HG02885 (cell line): Measurements from ENCODE around the gene MACF1.

Source experiments
- ATAC-seq: cut with Tn5 transposase; IDR thresholded peaks from one replicate; pipeline ENCODE4 v1.9.1; 2021; ENCODE audit warnings: mild to moderate bottlenecking; ENCODE audit not compliant: unreplicated experiment, poor library complexity

Gene MACF1

GRCh38 chr1:39332828-39333227 lies 128.3 kb downstream of the MACF1 start:
- no peak for ATAC-seq

- ATAC-seq: no peak
Observed at GRCh38 chr1:39333296-39333695, 128.8 kb downstream of the MACF1 start.

DNA sequence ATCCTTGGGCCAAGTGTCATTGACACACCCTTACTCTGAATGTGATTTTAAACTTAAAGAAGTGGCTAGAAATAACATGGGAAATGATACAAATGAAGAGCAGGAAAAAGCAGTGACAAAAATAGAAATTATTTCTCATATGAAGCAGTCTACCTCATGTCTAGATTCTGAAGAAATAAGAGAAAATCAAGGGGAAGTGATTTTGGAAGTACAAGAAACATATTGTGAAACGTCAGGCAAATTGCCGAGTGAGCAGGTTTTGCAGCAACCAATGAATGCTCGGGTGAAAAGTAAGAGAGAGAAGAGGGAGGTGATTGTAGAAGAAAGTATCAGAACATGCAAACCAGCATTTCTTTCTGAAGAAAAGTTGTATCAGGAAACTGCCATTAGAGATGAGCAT lies 130.7 kb downstream of the MACF1 start:
- ATAC-seq: no peak

- ATAC-seq: no peak
Observed at GRCh38 chr1:39337067-39337466, 132.6 kb downstream of the MACF1 start.

GRCh38 chr1:39342776-39343175 lies 138.3 kb downstream of the MACF1 start:
- no peak for ATAC-seq

- no peak for ATAC-seq
Observed at GRCh38 chr1:39344394-39345154, 140.1 kb downstream of the MACF1 start.

GRCh38 chr1:39346872-39347271 lies 142.4 kb downstream of the MACF1 start:
- ATAC-seq: no peak

- ATAC-seq: no peak
Observed at GRCh38 chr1:39348278-39348677, 143.8 kb downstream of the MACF1 start.

- no peak for ATAC-seq
Observed at GRCh38 chr1:39352881-39353280, 148.4 kb downstream of the MACF1 start.

GRCh38 chr1:39354572-39354971 lies 150.1 kb downstream of the MACF1 start:
- ATAC-seq: no peak

GRCh38 chr1:39358491-39358890 lies 154.0 kb downstream of the MACF1 start:
- no peak for ATAC-seq

DNA sequence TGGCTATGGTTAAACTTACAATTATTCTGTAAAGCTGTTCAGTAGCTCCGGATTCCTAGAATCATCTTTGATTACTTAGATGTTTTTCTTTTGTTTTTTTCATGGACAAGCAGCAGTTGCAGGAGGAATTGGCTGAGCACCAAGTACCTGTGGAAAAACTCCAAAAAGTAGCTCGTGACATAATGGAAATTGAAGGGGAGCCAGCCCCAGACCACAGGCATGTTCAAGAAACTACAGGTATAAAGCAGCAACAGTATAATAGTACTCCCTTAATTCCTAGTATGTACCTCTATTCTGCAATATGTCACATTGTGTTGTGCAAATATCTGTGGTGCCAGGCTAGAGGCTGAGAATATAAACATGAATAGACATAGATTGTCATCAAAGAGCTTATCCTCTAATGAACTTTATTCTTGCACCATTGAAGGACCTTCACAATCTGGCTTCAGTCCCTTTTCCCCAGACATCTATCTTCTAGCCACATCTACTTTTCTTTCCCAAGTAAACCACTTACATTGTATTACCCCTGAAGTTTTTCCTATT lies 154.6 kb downstream of the MACF1 start:
- no peak for ATAC-seq

GRCh38 chr1:39360731-39361130 lies 156.2 kb downstream of the MACF1 start:
- ATAC-seq: no peak

- ATAC-seq: no peak
Observed at GRCh38 chr1:39361446-39361845, 157.0 kb downstream of the MACF1 start.

DNA sequence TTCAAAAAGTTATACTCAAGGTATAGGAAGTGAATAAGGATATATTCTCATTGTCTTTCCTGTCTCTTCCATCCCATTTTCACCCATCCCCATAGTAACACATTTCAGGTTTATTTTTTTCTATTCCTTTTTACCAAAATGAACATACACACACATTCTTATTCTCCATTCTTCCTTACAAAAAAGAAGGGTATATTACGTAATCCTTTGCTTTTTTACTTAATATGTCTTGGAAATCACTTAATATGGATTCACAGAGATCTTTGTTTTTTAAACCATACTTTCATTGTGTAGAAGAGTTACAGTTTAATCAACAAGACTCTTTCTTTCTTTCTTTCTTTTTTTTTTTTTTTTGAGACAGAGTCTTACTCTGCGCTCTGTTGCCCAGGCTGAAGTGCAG lies 158.8 kb downstream of the MACF1 start:
- no peak for ATAC-seq

DNA sequence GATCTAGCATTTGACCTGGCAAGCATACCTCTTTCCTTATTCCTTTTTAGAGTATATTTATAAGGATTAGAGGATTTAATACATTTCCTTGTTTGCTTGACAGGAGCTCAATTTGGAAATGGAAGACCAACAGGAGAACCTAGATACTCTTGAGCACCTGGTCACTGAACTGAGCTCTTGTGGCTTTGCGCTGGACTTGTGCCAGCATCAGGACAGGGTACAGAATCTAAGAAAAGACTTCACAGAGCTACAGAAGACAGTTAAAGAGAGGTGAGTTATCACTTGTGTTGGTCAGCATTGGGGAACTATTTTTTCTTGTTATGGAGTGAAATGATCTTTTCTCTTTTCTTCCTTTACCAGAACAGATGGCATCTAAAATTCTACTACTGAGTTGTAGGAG lies 163.6 kb downstream of the MACF1 start:
- ATAC-seq: no peak

GRCh38 chr1:39369565-39369964 lies 165.1 kb downstream of the MACF1 start:
- no peak for ATAC-seq

DNA sequence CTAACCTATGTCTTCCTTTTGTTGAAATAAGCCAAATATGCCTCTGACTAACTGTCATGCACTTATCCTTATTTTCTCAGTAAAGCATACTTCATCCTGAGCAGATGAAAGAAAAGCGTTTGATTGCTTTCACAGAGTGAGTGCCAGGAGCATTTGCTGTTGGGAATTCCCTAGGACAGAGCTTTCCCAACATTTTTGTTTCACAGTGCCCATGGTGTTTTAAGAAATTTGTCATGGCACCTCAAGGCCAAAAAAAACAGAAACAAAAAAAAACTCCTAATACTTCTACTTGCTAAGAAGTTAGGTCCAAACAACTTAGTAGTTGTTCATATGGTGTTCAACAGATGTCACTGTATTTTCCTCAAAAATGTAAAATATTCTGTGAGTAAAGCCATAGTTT lies 166.1 kb downstream of the MACF1 start:
- no peak for ATAC-seq

DNA sequence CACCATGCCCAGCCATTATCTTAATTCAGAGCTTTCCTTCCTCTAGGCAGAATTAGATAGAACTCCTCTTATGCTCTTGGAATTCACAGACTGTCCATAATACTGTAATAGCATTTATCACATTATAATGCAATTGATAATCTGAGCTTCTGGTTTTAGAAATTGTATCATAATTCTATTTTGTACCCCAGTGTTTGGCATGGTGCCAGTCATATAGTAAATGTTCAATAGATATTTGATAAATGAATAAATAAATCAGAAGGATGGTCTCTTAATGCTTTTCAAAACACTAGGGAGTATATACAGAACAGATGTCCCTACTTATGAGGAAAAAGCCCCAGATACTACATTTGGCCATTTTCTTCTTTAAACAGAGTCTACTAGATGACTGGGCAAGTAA lies 167.6 kb downstream of the MACF1 start:
- ATAC-seq: no peak

DNA sequence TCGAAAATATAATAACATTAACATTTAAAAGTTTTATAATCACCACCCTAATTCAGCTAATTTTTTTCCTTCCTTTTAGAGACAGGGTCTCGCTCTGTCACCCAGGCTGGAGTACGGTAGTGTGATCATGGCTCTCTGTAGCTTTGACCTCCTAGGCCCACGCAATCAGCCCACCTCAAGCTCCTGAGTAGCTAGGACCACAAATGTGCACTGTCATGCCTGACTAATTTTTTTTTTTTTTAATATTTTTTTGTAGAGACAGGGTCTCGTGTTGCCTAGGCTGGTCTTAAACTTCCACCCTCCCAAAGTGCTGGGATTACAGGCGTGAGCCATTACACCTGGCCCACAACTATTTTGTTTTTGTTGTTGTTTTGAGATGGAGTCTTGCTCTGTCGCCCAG lies 172.2 kb downstream of the MACF1 start:
- ATAC-seq: no peak

GRCh38 chr1:39378377-39378776 lies 173.9 kb downstream of the MACF1 start:
- ATAC-seq: no peak

DNA sequence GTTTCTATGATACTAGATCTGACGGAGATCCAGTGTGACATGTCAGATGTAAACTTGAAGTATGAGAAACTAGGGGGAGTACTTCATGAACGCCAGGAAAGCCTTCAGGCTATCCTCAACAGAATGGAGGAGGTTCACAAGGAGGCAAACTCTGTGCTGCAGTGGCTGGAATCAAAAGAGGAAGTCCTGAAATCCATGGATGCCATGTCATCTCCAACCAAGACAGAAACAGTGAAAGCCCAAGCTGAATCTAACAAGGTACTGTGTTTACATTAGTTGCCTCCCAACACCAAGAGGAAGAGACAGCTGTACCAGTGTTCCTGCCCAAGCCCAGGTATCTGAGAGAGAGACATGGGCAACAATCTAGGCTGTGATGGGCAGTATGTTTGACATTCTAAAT lies 174.7 kb downstream of the MACF1 start:
- no peak for ATAC-seq
